Kidney (tissue), 14 donors: Measurements from ENCODE around the gene PSMD14. TPM values are rescaled to one million over a fixed set of nuclear protein-coding genes. Genes with fewer than 3 reads are reported as not detected.

Source experiments
- DNase-seq, 5 donors: peaks; one replicate each; pipeline ENCODE4 v3.0.0-alpha.2; 2013 to 2020
- FAIRE-seq: peaks from 2 replicates; lab custom pipeline; 2012; peaks lifted over from hg19 to GRCh38; lab: Jason Lieb, UNC
- H3K27ac ChIP-seq, 2 donors: one replicate each; pipeline ENCODE4 v1.7.0; 2013; ENCODE audit warnings: low read depth in 2 of 2, low read length in 2 of 2, inconsistent platforms in 1 of 2
- H3K27me3 ChIP-seq: one replicate; pipeline ENCODE4 v1.7.1; 2013; ENCODE audit warnings: low read length, inconsistent platforms; ENCODE audit not compliant: control insufficient read depth, insufficient read depth
- H3K36me3 ChIP-seq, 3 donors: one replicate each; pipeline versions ENCODE4 v1.7.0 to v1.7.1; 2013; ENCODE audit warnings: low read length in 3 of 3, control low read depth in 1 of 3, inconsistent platforms in 1 of 3; ENCODE audit not compliant: insufficient read depth in 3 of 3, control insufficient read depth in 2 of 3
- H3K4me1 ChIP-seq, 3 donors: one replicate each; pipeline versions ENCODE4 v1.7.0 to v1.7.1; 2013; ENCODE audit warnings: low read length in 3 of 3, inconsistent platforms in 1 of 3, low read depth in 1 of 3; ENCODE audit not compliant: control insufficient read depth in 2 of 3, insufficient read depth in 2 of 3
- H3K4me3 ChIP-seq, 3 donors: one replicate each; pipeline versions ENCODE4 v1.7.0 to v1.8.1; 2013; ENCODE audit warnings: low read length in 3 of 3, control low read depth in 1 of 3, inconsistent platforms in 1 of 3
- H3K9ac ChIP-seq, 3 donors: one replicate each; pipeline versions ENCODE4 v1.7.0 to v1.7.1; 2013; ENCODE audit warnings: low read length in 3 of 3, control low read depth in 1 of 3, inconsistent platforms in 1 of 3
- H3K9me3 ChIP-seq, 3 donors: one replicate each; pipeline versions ENCODE4 v1.7.0 to v1.7.1; 2013; ENCODE audit warnings: low read length in 3 of 3, control low read depth in 1 of 3, inconsistent platforms in 1 of 3; ENCODE audit not compliant: control insufficient read depth in 2 of 3, insufficient read depth in 1 of 3
- CTCF ChIP-seq: IDR thresholded peaks from 3 replicates; pipeline ENCODE4 v1.5.1; 2012; ENCODE audit warnings: mild to moderate bottlenecking, moderate library complexity, borderline replicate concordance; ENCODE audit not compliant: insufficient read depth; ENCODE audit errors: extremely low read depth
- intact Hi-C: fragments of 100-400 bp; cut with DNase I; formaldehyde crosslinking; loops from one replicate; pipeline ENCODE4 v1.11.1; 2022
- polyA plus RNA-seq: library from polyadenylated mRNA; stranded (reverse); fragments of 350-450 nt; fragmentation: Illumina TruSeq; extraction: RNeasy Lipid Tissue Mini Kit (QIAGEN cat#74804); gene quantifications from one replicate; pipeline ENCODE4 v1.2.3, GENCODE V29; 2014; ENCODE audit warnings: low read depth, low replicate concordance; ENCODE audit not compliant: insufficient read depth
- total RNA-seq: library from RNA; stranded (reverse); fragmentation: NEBNext Ultra II Directional; extraction: Animal tissue kit (Norgen Biotek cat#: 25700); gene quantifications from one replicate; pipeline ENCODE4 v1.2.1, GENCODE V29; 2021
- donor health status: control.
- donor health status: control.
- donor health status: control.
- donor health status: control.
- donor health status: control.
- donor health status: DM: yes; HTN: yes; CAD: no.
- donor health status: Normal renal cell carcinoma (clear cell type).

PSMD14 gene
- total and polyA plus RNA-seq, 2 donors from 2014 or later = 41.0 to 55.8 TPM

DNA sequence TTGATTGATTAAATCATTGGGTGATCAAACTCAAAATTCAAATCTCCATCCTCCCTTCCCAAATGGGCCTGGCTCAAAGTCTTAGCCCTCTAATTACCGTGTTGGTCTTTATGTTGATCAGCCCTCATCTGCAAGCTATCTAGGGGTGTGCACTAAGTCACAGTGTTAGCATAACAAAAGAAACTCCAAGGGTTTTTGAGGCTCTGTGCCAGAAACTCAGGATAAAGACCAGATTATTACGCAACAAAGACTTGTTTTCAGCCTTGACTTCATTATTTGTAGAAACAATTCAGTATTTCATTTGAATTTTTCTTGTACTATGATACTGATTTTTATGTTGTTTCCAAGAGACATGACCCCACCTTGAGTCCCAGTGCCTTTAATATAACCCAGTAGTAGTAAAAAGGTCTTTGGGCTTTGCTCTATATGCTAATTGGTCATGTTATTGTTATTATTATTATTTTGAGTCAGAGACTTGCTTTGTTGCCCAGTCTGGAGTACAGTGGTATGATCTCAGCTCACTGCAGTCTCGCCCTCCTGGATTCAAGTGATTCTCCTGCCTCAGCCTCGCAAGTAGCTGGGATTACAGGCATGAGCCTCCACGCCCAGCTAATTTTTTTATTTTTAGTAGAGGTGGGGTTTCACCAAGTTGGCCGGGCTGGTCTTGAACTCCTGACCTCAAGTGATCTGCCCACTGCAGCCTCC lies 13.9 kb downstream of the PSMD14 start:
- H3K4me1 ChIP-seq = no peaks in the 10 kb centered on the region
- TF ChIP-seq CTCF = no peak
- no peak overlapping the region for H3K27ac ChIP-seq
- DNase-seq (no peak), FAIRE-seq (no peak)
- H3K9ac ChIP-seq = no peak overlapping the region
- H3K27me3 ChIP-seq = no peaks in the 10 kb centered on the region
- H3K4me3 ChIP-seq = no peak overlapping the region
- H3K36me3 ChIP-seq = peaks cover 0 to 4% (median 4%) of the 10 kb centered on the region in 3 donors
- intact Hi-C loops = no loop called here
- no peaks in the 10 kb centered on the region for H3K9me3 ChIP-seq

GRCh38 chr2:161324876-161325275 lies 16.7 kb downstream of the PSMD14 start:
- H3K4me3 ChIP-seq = no peak overlapping the region
- no peaks in the 10 kb centered on the region for H3K9me3 ChIP-seq
- no peak for FAIRE-seq
- TF ChIP-seq CTCF = no peak
- peaks cover 0 to 4% (median 4%) of the 10 kb centered on the region in 3 donors for H3K36me3 ChIP-seq
- intact Hi-C loops = no loop called here
- no peak overlapping the region for H3K27ac ChIP-seq
- no peak for DNase-seq
- H3K27me3 ChIP-seq = no peaks in the 10 kb centered on the region
- no peaks in the 10 kb centered on the region for H3K4me1 ChIP-seq
- H3K9ac ChIP-seq = no peak overlapping the region

DNA sequence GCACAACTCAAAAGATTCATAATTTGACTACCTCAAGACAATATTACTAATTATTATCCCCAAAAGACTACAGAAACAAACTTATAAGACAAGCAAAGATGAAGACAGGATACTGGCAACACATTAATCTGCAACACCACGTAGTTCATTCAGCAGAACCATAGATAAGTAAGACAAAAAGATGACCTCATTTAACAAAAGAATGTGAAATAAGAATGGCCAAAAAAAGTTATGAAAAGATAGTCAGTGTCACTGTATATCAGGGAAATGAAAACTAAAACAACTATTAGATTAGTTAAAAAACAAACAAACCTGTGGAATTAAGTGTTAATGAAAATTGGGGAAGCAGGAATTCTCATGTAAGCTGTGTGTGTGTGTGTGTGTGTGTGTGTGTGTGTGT lies 19.4 kb downstream of the PSMD14 start:
- intact Hi-C loops = no loop called here
- Histone ChIP-seq H3K9me3 (no peaks in the 10 kb centered on the region), H3K36me3 (peaks cover 0 to 4% (median 0%) of the 10 kb centered on the region in 3 donors), H3K4me1 (no peaks in the 10 kb centered on the region), H3K4me3 (no peak overlapping the region), H3K27me3 (no peaks in the 10 kb centered on the region), H3K9ac (no peak overlapping the region), H3K27ac (no peak overlapping the region)
- DNase-seq (no peak), FAIRE-seq (no peak)
- no peak for TF ChIP-seq CTCF
